ENCODE results near the gene NLGN4X. TPM values are rescaled to one million over a fixed set of nuclear protein-coding genes. Genes with fewer than 3 reads are reported as not detected.

Gene NLGN4X
- total RNA-seq, 4 donors from 2014 or later: 1.7 to 8.2 (median 4.8) TPM

- H3K9me3 ChIP-seq: no peaks in the 10 kb centered on the region
- WGBS: 63% methylated on average over 6 of the region's 6 CpGs
- H3K27ac ChIP-seq (replicated peaks in 1 of 4): no peak overlapping the region
- TF ChIP-seq EP300 (IDR thresholded peaks at IDR 0.05) (no peak), POLR2A (IDR thresholded peaks at IDR 0.05; ENCODE audit: low read depth) (no peak), POLR2AphosphoS5 (IDR thresholded peaks at IDR 0.05) (no peak), CTCF (IDR thresholded peaks at IDR 0.05) (no peak)
- no peaks in the 10 kb centered on the region for H3K27me3 ChIP-seq
- intact Hi-C loops (cut with DNase I): no loop called here
- DNase-seq (ENCODE audit: extremely low spot score): no peak
- H3K4me1 ChIP-seq: no peaks in the 10 kb centered on the region
- no peaks in the 10 kb centered on the region for H3K36me3 ChIP-seq
- no peak overlapping the region for H3K4me3 ChIP-seq
Measured at GRCh38 chrX:6203462-6204215, 25.0 kb downstream of the NLGN4X start.

GRCh38 chrX:6199486-6199885, 29.2 kb downstream of the NLGN4X start:
- intact Hi-C loops (cut with DNase I): no loop called here
- TF ChIP-seq POLR2AphosphoS5 (IDR thresholded peaks at IDR 0.05): no peak
- TF ChIP-seq POLR2A (IDR thresholded peaks at IDR 0.05; ENCODE audit: low read depth): no peak
- TF ChIP-seq EP300 (IDR thresholded peaks at IDR 0.05): no peak
- no peak for TF ChIP-seq CTCF (IDR thresholded peaks at IDR 0.05)
- no peak overlapping the region for H3K27ac ChIP-seq (replicated peaks in 1 of 4)
- no peak for DNase-seq (ENCODE audit: extremely low spot score)
- no peak overlapping the region for H3K4me3 ChIP-seq
- no peaks in the 10 kb centered on the region for H3K4me1 ChIP-seq
- no peaks in the 10 kb centered on the region for H3K36me3 ChIP-seq
- WGBS: 44% methylated on average over 2 of the region's 2 CpGs
- no peaks in the 10 kb centered on the region for H3K9me3 ChIP-seq
- H3K27me3 ChIP-seq: no peaks in the 10 kb centered on the region

- Histone ChIP-seq H3K4me3 (no peak overlapping the region), H3K4me1 (no peaks in the 10 kb centered on the region), H3K9me3 (no peaks in the 10 kb centered on the region), H3K27ac (replicated peaks in 1 of 4) (no peak overlapping the region), H3K36me3 (no peaks in the 10 kb centered on the region), H3K27me3 (no peaks in the 10 kb centered on the region)
- WGBS: 89% methylated on average over 28 of the region's 28 CpGs
- no peak for DNase-seq (ENCODE audit: extremely low spot score)
- intact Hi-C loops (cut with DNase I): no loop called here
- TF ChIP-seq EP300 (IDR thresholded peaks at IDR 0.05) (no peak), POLR2AphosphoS5 (IDR thresholded peaks at IDR 0.05) (no peak), CTCF (IDR thresholded peaks at IDR 0.05) (no peak), POLR2A (IDR thresholded peaks at IDR 0.05; ENCODE audit: low read depth) (no peak)
Measured at GRCh38 chrX:6187256-6187655, 41.4 kb downstream of the NLGN4X start.

GRCh38 chrX:6184900-6185515, 43.7 kb downstream of the NLGN4X start:
- Histone ChIP-seq H3K27ac (replicated peaks in 1 of 4) (no peak overlapping the region), H3K4me3 (no peak overlapping the region), H3K36me3 (no peaks in the 10 kb centered on the region), H3K27me3 (no peaks in the 10 kb centered on the region), H3K9me3 (no peaks in the 10 kb centered on the region), H3K4me1 (no peaks in the 10 kb centered on the region)
- 41% methylated on average over 4 of the region's 4 CpGs for WGBS
- DNase-seq (ENCODE audit: extremely low spot score): no peak
- intact Hi-C loops (cut with DNase I): no loop called here
- TF ChIP-seq CTCF (IDR thresholded peaks at IDR 0.05) (no peak), POLR2A (IDR thresholded peaks at IDR 0.05; ENCODE audit: low read depth) (no peak), EP300 (IDR thresholded peaks at IDR 0.05) (no peak), POLR2AphosphoS5 (IDR thresholded peaks at IDR 0.05) (no peak)
